ENCODE results near the gene SLC17A7. TPM values are rescaled to one million over a fixed set of nuclear protein-coding genes. Genes with fewer than 3 reads are reported as not detected.

The SLC17A7 gene
- total and polyA plus RNA-seq, 9 of the 15 experiments (the other 6 are each of a cell fraction or from before 2014, with no cell fraction given) = 1.1 to 15.7 (median 2.4) TPM

DNA sequence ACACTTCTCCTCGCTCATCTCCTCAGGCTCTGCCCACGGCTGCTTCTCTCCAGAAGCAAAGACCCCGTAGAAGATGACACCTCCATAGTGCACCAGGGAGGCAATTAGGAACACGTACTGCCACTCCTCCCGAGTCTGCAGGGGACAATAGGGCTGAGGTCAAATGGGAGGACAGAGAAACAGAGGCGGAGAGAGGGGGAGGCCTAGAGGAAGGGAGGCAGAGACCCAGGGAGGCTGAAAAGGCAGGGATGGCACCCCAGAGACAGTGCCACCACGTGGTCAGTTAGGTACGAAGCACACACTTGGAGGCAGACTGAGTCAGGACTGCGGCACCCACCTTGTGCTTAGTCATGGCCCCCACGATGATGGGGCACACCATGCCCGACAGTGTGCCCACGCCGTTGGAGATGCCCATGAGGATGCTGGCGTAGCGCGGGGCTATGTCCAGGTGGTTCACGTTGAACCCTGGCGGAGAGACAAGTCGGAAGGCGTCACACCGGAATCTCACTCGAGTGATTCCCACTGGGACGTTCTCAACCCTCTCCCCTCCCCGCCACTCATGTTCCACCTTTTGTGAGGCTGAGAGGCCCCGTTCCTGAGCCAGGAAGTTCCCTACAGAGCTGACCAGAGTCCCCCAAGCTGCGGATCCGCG lies 10.5 kb downstream of the SLC17A7 start (continued):
- TF ChIP-seq, protein P1, sequence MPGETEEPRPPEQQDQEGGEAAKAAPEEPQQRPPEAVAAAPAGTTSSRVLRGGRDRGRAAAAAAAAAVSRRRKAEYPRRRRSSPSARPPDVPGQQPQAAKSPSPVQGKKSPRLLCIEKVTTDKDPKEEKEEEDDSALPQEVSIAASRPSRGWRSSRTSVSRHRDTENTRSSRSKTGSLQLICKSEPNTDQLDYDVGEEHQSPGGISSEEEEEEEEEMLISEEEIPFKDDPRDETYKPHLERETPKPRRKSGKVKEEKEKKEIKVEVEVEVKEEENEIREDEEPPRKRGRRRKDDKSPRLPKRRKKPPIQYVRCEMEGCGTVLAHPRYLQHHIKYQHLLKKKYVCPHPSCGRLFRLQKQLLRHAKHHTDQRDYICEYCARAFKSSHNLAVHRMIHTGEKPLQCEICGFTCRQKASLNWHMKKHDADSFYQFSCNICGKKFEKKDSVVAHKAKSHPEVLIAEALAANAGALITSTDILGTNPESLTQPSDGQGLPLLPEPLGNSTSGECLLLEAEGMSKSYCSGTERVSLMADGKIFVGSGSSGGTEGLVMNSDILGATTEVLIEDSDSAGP (CRISPR knock-in tag; IDR thresholded peaks at IDR 0.05) = 0 out of 2 replicates have a peak, but pooled peaks have one; percentile 56
- TF ChIP-seq ZZZ3 (IDR thresholded peaks at IDR 0.05) (no peak), MAZ (CRISPR knock-in tag; conservative IDR thresholded peaks at IDR 0.05 in 1 of 2, IDR thresholded peaks at IDR 0.05 in 1 of 2) (0 out of 4 replicates have a peak, but pooled peaks of 1 of the 2 experiments have one; percentile 31), ZNF143 (CRISPR knock-in tag; IDR thresholded peaks at IDR 0.05) (peak; percentile 33; the same call in 1 of the 2 replicates), RBM34 (IDR thresholded peaks at IDR 0.05; ENCODE audit: borderline replicate concordance, insufficient read depth, low read length) (no peak), SMC3 (conservative IDR thresholded peaks at IDR 0.05; ENCODE audit: insufficient read depth, low read depth, low read length) (0 out of 2 replicates have a peak, but pooled peaks have one; percentile 8), SIN3B (IDR thresholded peaks at IDR 0.05; ENCODE audit: low read depth) (no peak), SMARCB1 (IDR thresholded peaks at IDR 0.05; ENCODE audit: insufficient read length, low read depth) (no peak), CBX1 (IDR thresholded peaks at IDR 0.05; ENCODE audit: low read depth) (no peak; the same call in 1 of the 2 replicates), ZNF695 (CRISPR knock-in tag; IDR thresholded peaks at IDR 0.05) (no peak), XRCC4 (IDR thresholded peaks at IDR 0.05; ENCODE audit: extremely low read depth, insufficient read depth, insufficient read length) (no peak), NR2C2 (CRISPR knock-in tag; IDR thresholded peaks at IDR 0.05) (peak; percentile 23; the same call in 1 of the 2 replicates), NR2C2 (tag; IDR thresholded peaks at IDR 0.05) (no peak), FIP1L1 (IDR thresholded peaks at IDR 0.05; ENCODE audit: low read depth, low read length, poor library complexity, severe bottlenecking) (no peak), NONO (IDR thresholded peaks at IDR 0.05; ENCODE audit: low read depth in 2 of 2, low read length in 1 of 2) (no peak), CC2D1A (IDR thresholded peaks at IDR 0.05) (no peak), SOX6 (IDR thresholded peaks at IDR 0.05) (no peak)
- TF ChIP-seq, protein P2, sequence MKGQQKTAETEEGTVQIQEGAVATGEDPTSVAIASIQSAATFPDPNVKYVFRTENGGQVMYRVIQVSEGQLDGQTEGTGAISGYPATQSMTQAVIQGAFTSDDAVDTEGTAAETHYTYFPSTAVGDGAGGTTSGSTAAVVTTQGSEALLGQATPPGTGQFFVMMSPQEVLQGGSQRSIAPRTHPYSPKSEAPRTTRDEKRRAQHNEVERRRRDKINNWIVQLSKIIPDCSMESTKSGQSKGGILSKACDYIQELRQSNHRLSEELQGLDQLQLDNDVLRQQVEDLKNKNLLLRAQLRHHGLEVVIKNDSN (CRISPR knock-in tag; IDR thresholded peaks at IDR 0.05) = peak; percentile 75
- TF ChIP-seq, protein P3, sequence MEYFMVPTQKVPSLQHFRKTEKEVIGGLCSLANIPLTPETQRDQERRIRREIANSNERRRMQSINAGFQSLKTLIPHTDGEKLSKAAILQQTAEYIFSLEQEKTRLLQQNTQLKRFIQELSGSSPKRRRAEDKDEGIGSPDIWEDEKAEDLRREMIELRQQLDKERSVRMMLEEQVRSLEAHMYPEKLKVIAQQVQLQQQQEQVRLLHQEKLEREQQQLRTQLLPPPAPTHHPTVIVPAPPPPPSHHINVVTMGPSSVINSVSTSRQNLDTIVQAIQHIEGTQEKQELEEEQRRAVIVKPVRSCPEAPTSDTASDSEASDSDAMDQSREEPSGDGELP (CRISPR knock-in tag; IDR thresholded peaks at IDR 0.05; ENCODE audit: borderline replicate concordance) = 0 out of 2 replicates have a peak, but pooled peaks have one; percentile 5
- TF ChIP-seq, protein P4, sequence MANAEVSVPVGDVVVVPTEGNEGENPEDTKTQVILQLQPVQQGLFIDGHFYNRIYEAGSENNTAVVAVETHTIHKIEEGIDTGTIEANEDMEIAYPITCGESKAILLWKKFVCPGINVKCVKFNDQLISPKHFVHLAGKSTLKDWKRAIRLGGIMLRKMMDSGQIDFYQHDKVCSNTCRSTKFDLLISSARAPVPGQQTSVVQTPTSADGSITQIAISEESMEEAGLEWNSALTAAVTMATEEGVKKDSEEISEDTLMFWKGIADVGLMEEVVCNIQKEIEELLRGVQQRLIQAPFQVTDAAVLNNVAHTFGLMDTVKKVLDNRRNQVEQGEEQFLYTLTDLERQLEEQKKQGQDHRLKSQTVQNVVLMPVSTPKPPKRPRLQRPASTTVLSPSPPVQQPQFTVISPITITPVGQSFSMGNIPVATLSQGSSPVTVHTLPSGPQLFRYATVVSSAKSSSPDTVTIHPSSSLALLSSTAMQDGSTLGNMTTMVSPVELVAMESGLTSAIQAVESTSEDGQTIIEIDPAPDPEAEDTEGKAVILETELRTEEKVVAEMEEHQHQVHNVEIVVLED (CRISPR knock-in tag; IDR thresholded peaks at IDR 0.05) = no peak
- TF ChIP-seq, protein P5, sequence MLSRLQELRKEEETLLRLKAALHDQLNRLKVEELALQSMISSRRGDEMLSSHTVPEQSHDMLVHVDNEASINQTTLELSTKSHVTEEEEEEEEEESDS (CRISPR knock-in tag; IDR thresholded peaks at IDR 0.05) = no peak
- TF ChIP-seq, protein P6, sequence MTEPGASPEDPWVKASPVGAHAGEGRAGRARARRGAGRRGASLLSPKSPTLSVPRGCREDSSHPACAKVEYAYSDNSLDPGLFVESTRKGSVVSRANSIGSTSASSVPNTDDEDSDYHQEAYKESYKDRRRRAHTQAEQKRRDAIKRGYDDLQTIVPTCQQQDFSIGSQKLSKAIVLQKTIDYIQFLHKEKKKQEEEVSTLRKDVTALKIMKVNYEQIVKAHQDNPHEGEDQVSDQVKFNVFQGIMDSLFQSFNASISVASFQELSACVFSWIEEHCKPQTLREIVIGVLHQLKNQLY (CRISPR knock-in tag; conservative IDR thresholded peaks at IDR 0.05) = 0 out of 4 replicates have a peak, but pooled peaks of 1 of the 2 experiments have one; percentile 36
